ENCODE data around the gene IQCE. TPM values are rescaled to one million over a fixed set of nuclear protein-coding genes. Genes with fewer than 3 reads are reported as not detected.
A peak's percentile ranks its signal among the peaks of the same experiment; 100 is the strongest.

The IQCE gene
- total RNA-seq, 1 experiment from 2014 or later: 94.8 TPM

DNA sequence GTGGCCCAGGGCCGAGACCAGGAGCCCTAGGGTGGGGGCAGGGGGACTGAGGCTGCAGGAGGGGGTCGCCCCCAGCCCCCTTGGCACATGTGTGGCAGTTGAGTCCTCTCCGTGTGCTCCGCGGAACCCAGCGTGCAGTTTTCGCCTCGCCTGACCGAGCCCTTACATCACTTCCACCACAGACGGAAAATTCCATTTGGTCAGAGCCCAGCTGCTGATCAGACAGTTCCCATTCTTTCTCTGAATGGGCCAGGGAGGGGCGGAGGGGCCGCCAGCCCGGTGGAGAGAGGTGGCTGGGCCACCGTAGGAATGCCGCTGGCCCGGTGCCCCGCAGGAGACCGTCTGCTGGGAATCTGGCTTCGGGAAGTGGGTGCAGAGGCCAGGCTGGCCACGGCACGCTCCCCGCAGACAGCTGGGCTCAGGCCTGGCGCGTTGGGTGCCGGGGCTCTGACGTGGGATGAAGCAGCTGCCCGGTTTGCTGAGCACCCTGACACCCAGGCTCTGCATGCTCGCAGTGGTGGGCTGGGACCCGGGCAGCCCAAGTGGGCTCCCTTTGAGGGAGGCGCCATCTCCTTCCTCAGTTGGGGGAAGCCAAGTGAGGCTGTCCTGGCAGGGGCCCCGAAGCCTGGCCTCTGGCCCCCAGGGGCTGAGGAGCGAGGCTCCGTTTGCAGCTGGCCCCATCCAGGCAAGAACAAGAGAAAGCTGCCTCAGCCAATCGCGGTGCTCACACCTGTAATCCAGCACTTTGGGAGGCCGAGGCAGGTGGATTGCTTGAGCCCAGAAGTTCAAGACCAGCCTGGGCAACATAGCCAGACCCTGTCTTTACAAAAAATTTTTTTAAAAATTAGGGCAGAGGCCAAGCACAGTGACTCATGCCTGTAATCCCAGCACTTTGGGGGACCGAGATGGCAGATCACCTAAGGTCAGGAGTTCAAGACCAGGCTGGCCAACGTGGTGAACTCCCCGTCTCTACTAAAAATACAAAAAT is 82.9 kb downstream of the IQCE start:
- no peak overlapping the region for H3K4me3 Mint-ChIP-seq (ENCODE audit: low read depth, unreplicated experiment)
- intact Hi-C loops (cut with micrococcal nuclease; ENCODE audit: unreplicated experiment): no loop called here
- no peaks in the 10 kb centered on the region for H3K9me3 Mint-ChIP-seq (ENCODE audit: low read depth, unreplicated experiment)
- CTCF ChIA-PET: interaction anchor here (0.7 kb wide), 1 partner anchor 27 kb away, joined by 5 read pairs; no protein-coding TSS in a partner anchor
- no peak overlapping the region for H3K27ac Mint-ChIP-seq (ENCODE audit: unreplicated experiment)
- no peak for TF ChIP-seq CTCF (IDR thresholded peaks at IDR 0.05; ENCODE audit: unreplicated experiment)
- no peak for DNase-seq
- BruUV-seq (replicated peaks): no TSS peak
- peaks cover 30% of the 10 kb centered on the region for H3K36me3 Mint-ChIP-seq (ENCODE audit: insufficient read depth, unreplicated experiment)
- no peaks in the 10 kb centered on the region for H3K27me3 Mint-ChIP-seq (ENCODE audit: unreplicated experiment)
- H3K4me1 Mint-ChIP-seq (ENCODE audit: low read depth, unreplicated experiment): no peaks in the 10 kb centered on the region

DNA sequence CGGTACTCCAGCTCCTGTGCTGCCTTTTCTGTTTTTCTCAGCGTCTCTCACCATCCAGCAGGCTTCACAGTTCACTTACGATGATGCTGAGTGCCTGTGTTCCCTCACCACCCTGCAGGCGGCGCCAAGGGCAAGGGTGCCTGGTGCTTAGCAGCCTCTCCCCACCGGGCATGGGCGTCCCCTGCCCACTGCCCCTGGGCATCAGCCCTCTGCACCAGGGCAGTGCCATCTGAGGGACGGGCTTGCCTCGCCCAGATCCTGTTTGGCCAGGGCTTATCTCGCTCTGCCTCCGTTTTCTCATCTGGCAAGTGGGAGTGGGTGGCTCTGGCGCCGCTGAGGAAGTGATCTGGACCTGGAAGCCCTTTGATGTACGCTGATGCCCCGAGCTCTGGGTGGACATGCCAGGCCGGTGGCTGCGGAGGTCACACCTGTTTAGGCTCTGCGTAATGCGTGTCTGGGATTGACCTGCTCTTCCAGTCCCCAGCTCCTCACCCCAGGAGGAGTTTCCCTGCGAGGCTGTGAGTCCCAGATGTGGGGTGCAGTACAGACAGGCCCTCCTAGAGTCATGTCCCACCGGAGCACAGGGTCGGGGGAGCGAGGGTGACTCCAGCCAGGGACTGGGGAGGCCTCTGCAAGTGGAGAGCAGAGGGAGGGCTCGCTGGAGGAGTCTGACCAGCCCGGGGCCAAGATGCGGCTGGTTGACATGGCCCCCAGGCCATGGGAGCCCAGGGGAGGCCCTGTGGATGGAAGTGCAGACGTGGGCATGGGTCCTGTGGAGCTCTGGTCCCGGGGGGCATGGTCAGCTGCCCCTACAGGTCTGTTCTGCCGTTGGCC is 84.8 kb downstream of the IQCE start:
- BruUV-seq (replicated peaks): no TSS peak
- no peak overlapping the region for H3K27ac Mint-ChIP-seq (ENCODE audit: unreplicated experiment)

DNA sequence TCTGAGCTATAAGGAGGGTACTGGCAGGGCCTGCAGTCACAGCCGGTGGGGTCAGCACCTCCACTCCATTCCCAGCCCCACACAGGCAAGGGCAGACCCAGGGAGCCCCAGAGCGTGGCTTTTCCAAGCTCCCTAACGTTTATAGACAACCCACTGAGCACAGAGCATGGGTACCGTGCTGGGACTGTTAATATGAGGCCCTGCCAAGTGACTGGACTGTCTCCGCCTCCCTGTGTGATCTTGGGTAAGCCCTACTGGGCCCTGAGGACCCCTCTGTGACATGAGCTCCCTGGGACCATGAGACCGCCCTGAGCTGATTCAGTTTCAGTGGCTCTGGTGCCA is 85.4 kb downstream of the IQCE start:
- intact Hi-C loops (cut with micrococcal nuclease; ENCODE audit: unreplicated experiment): no loop called here
- no peak for DNase-seq
- no TSS peak for BruUV-seq (replicated peaks)
- peaks cover 41% of the 10 kb centered on the region for H3K36me3 Mint-ChIP-seq (ENCODE audit: insufficient read depth, unreplicated experiment)
- no peak for TF ChIP-seq CTCF (IDR thresholded peaks at IDR 0.05; ENCODE audit: unreplicated experiment)
- no peak overlapping the region for H3K27ac Mint-ChIP-seq (ENCODE audit: unreplicated experiment)
- no peaks in the 10 kb centered on the region for H3K9me3 Mint-ChIP-seq (ENCODE audit: low read depth, unreplicated experiment)
- no peak overlapping the region for H3K4me3 Mint-ChIP-seq (ENCODE audit: low read depth, unreplicated experiment)
- H3K27me3 Mint-ChIP-seq (ENCODE audit: unreplicated experiment): no peaks in the 10 kb centered on the region
- CTCF ChIA-PET: interaction anchor here (0.6 to 0.8 kb wide), 2 partner anchors 9 to 399 kb away, joined by 3 read pairs; partner anchors contain the start of gene CARD11
- H3K4me1 Mint-ChIP-seq (ENCODE audit: low read depth, unreplicated experiment): no peaks in the 10 kb centered on the region

More for the DNA sequence above, 84.8 kb downstream of the IQCE start:
- intact Hi-C loops (cut with micrococcal nuclease; ENCODE audit: unreplicated experiment): no loop called here
- no peaks in the 10 kb centered on the region for H3K4me1 Mint-ChIP-seq (ENCODE audit: low read depth, unreplicated experiment)
- TF ChIP-seq CTCF (IDR thresholded peaks at IDR 0.05; ENCODE audit: unreplicated experiment): peak; percentile 18
- no peaks in the 10 kb centered on the region for H3K27me3 Mint-ChIP-seq (ENCODE audit: unreplicated experiment)
- peaks cover 37% of the 10 kb centered on the region for H3K36me3 Mint-ChIP-seq (ENCODE audit: insufficient read depth, unreplicated experiment)
- CTCF ChIA-PET: interaction anchor here (0.6 to 0.8 kb wide), 3 partner anchors 10 to 400 kb away, joined by 3 read pairs; partner anchors contain the start of gene CARD11
- no peak overlapping the region for H3K4me3 Mint-ChIP-seq (ENCODE audit: low read depth, unreplicated experiment)
- DNase-seq: no peak
- no peaks in the 10 kb centered on the region for H3K9me3 Mint-ChIP-seq (ENCODE audit: low read depth, unreplicated experiment)

- no peak overlapping the region for H3K4me3 Mint-ChIP-seq (ENCODE audit: low read depth, unreplicated experiment)
- BruUV-seq (replicated peaks): no TSS peak
- no peak for DNase-seq
- H3K4me1 Mint-ChIP-seq (ENCODE audit: low read depth, unreplicated experiment): no peaks in the 10 kb centered on the region
- TF ChIP-seq CTCF (IDR thresholded peaks at IDR 0.05; ENCODE audit: unreplicated experiment): no peak
- H3K27ac Mint-ChIP-seq (ENCODE audit: unreplicated experiment): no peak overlapping the region
- peaks cover 42% of the 10 kb centered on the region for H3K36me3 Mint-ChIP-seq (ENCODE audit: insufficient read depth, unreplicated experiment)
- H3K9me3 Mint-ChIP-seq (ENCODE audit: low read depth, unreplicated experiment): no peaks in the 10 kb centered on the region
- CTCF ChIA-PET: no interaction called here
- intact Hi-C loops (cut with micrococcal nuclease; ENCODE audit: unreplicated experiment): no loop called here
- no peaks in the 10 kb centered on the region for H3K27me3 Mint-ChIP-seq (ENCODE audit: unreplicated experiment)
These were observed 85.9 kb downstream of the IQCE start for GRCh38 chr7:2644562-2645273.

All from Calu3 (cell line).